Neural progenitor cell (in vitro differentiated cells): ENCODE data around the gene KRTAP10-5.
"Not testable (repeated sequence)": the region's sequence is repeated elsewhere in the genome, so short reads cannot be mapped to it uniquely, and the experiment has no call there.

ENCODE experiments used
- EZH2 ChIP-seq: fragments of 200-600 bp; sonication (generic); IDR thresholded peaks from 2 replicates; pipeline ENCODE4 v1.6.1; 2017; ENCODE audit warnings: antibody characterized with exemption, mild to moderate bottlenecking, moderate library complexity
- TF ChIP-seq, protein P1 (sequence below): fragments of 200-600 bp; sonication (generic); IDR thresholded peaks from 2 replicates; pipeline ENCODE4 v1.5.1; 2017; ENCODE audit warnings: antibody characterized with exemption, mild to moderate bottlenecking

- TF ChIP-seq, protein P1, sequence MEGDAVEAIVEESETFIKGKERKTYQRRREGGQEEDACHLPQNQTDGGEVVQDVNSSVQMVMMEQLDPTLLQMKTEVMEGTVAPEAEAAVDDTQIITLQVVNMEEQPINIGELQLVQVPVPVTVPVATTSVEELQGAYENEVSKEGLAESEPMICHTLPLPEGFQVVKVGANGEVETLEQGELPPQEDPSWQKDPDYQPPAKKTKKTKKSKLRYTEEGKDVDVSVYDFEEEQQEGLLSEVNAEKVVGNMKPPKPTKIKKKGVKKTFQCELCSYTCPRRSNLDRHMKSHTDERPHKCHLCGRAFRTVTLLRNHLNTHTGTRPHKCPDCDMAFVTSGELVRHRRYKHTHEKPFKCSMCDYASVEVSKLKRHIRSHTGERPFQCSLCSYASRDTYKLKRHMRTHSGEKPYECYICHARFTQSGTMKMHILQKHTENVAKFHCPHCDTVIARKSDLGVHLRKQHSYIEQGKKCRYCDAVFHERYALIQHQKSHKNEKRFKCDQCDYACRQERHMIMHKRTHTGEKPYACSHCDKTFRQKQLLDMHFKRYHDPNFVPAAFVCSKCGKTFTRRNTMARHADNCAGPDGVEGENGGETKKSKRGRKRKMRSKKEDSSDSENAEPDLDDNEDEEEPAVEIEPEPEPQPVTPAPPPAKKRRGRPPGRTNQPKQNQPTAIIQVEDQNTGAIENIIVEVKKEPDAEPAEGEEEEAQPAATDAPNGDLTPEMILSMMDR, result not testable (repeated sequence)
- TF ChIP-seq EZH2, result not testable (repeated sequence)
Observed at GRCh38 chr21:44573630-44574456, 6.6 kb downstream of the KRTAP10-5 start, which contains the start of gene KRTAP10-4.
